HG02943 (cell line): ENCODE measurements around the gene SPINK2.

Experiments
- ATAC-seq: cut with Tn5 transposase; IDR thresholded peaks from one replicate; pipeline ENCODE4 v1.9.1; 2021; ENCODE audit warnings: mild to moderate bottlenecking, low read depth, moderate library complexity; ENCODE audit not compliant: unreplicated experiment

The SPINK2 gene

GRCh38 chr4:56803471-56803870 is 18.0 kb downstream of the SPINK2 start:
- no peak for ATAC-seq

- peak; percentile 98 for ATAC-seq
Observed at GRCh38 chr4:56799824-56800756, 21.4 kb downstream of the SPINK2 start.

GRCh38 chr4:56799161-56799759 is 22.2 kb downstream of the SPINK2 start:
- ATAC-seq: no peak

- no peak for ATAC-seq
Observed at GRCh38 chr4:56796211-56796610, 25.3 kb downstream of the SPINK2 start.

GRCh38 chr4:56791316-56791715 is 30.2 kb downstream of the SPINK2 start:
- no peak for ATAC-seq

- no peak for ATAC-seq
Observed at GRCh38 chr4:56790691-56791091, 30.8 kb downstream of the SPINK2 start.

- ATAC-seq: no peak
Observed at GRCh38 chr4:56788081-56788480, 33.4 kb downstream of the SPINK2 start.

- ATAC-seq: no peak
Observed at GRCh38 chr4:56787380-56787779, 34.1 kb downstream of the SPINK2 start.

GRCh38 chr4:56786955-56787354 is 34.5 kb downstream of the SPINK2 start:
- ATAC-seq: no peak

- no peak for ATAC-seq
Observed at GRCh38 chr4:56783986-56784385, 37.5 kb downstream of the SPINK2 start.

GRCh38 chr4:56782019-56782418 is 39.5 kb downstream of the SPINK2 start:
- ATAC-seq: no peak

GRCh38 chr4:56773346-56773745 is 48.2 kb downstream of the SPINK2 start:
- ATAC-seq: no peak

GRCh38 chr4:56772134-56772533 is 49.4 kb downstream of the SPINK2 start:
- no peak for ATAC-seq

- no peak for ATAC-seq
Observed at GRCh38 chr4:56768763-56769162, 52.7 kb downstream of the SPINK2 start.

- ATAC-seq: no peak
Observed at GRCh38 chr4:56768316-56768715, 53.2 kb downstream of the SPINK2 start.

GRCh38 chr4:56767567-56767966 is 53.9 kb downstream of the SPINK2 start:
- ATAC-seq: no peak

- ATAC-seq: no peak
Observed at GRCh38 chr4:56764775-56765174, 56.7 kb downstream of the SPINK2 start.

GRCh38 chr4:56764223-56764622 is 57.3 kb downstream of the SPINK2 start:
- ATAC-seq: no peak

GRCh38 chr4:56762484-56763250 is 58.8 kb downstream of the SPINK2 start:
- no peak for ATAC-seq

GRCh38 chr4:56760183-56760582 is 61.3 kb downstream of the SPINK2 start:
- no peak for ATAC-seq
